NCI-H1694 treated with DMSO at 0.1 percent for 48 hours (cell line): Measurements from ENCODE around the gene PAPOLG.

Experiments used
- DNase-seq: peaks from one replicate; lab custom pipeline; 2025; lab: John Stamatoyannopoulos, UW

Gene PAPOLG

DNA sequence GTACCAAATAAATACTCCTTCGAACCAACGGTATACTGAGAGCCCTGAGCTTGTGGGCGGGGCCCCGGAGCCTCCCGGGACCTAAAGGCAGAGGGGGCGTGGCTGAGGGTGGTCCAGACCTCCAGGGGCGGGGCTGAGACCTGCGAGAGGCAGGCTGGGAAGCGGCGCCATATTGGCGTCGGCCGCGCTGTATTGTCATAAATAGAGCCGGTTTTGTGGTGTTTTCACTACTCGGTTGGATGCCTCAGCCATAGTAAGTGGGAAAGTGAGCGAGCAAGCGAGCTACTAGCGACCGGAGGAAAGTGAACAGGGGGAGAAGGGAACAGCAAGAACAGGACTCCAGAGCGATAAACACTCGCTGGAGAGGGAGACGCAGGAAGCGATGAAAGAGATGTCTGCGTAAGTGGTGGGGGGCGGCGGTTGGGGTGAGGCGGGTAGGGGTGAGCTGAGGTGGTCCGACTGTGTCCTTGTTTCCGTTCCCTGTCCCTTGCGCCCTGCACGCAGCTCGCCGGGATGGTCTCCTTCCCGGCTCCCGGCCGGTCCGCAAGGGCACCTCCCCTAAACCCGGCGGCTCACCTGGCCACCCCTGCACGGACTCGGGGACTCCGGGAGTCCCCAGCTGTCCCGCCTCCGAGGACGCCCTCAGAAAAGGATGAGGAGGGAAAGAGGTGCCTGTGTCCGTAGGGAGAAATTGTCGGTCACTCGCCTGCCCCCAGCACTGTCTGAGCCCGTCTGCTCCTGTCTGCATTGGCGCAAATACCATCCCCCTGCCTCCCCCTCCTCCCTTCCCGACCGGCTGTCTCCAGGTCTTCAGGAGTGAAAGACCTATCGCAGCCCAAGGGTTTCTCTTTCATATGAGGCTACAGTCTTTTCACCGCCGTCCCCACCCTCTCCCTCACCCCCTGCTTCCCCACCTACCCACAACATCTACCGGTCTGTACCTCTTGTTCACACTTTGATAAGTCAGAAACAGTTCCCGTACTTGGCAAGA is at the start of gene PAPOLG:
Gene PAPOLG, plus strand, starts transcription at position 172 of the 991 bp plus-strand sequence. Its CDS starts 211 bp downstream, at position 383.
- peak; percentile 92 for DNase-seq

DNA sequence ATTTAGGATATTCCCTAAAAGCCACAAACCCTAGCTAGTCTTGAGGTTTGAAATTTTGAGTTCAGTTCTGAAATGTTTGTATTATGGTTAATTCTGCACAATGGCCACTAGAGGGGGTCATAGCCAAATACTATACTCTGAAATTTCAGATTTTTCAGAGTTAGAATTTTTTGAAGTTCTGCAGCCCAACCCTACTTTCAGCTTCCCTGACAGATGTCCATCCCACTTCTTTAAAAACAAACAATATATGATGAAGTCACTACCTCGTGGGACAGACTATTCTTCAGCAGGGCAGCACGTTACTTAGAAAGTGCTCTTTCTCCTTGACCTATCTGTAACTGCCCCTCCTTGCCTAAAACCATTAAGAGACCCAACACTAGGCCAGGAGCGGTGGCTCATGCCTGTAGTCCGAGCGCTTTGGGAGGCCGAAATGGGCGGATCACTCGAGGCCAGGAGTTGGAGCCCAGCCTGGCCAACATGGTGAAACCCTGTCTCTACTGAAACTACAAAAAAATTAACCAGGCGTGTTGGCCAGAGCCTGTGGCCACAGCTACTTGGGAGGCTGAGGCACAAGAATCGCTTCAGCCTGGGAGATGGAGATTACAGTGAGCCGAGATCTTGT is 48.2 kb upstream of the PAPOLG start:
- peak; percentile 38 for DNase-seq

DNA sequence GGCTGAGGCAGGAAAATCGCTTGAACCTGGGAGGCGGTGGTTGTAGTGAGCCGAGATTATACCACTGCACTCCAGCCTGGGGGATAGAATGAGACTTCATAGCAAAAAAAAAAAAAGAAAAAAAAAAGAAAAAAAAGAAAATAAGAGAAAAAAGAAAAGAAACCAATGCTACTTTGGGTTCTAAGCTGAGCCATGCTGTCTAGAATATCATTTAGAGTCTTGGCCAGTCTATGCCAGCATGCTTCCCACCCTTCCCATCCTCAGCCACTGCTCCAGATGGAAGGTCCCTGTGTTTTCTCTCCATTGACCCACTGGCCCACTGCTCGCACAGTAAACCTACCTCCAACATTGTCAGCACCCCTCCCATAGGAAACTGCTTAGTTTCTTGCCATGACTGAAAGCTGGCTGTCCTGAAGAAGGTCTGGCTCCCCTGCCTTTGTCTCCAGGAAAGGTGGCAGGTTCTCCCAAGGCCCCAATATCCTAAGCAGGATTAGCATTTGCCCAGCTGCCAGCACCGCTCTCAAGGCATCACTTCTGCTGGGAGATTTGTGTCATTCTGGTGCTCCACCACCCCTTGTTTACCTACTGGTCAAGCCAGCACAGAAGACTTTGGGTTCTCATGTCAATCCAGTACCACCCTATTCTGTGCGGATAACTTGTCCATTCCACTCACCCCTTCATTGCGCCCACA is 47.3 kb upstream of the PAPOLG start:
- no peak for DNase-seq

DNA sequence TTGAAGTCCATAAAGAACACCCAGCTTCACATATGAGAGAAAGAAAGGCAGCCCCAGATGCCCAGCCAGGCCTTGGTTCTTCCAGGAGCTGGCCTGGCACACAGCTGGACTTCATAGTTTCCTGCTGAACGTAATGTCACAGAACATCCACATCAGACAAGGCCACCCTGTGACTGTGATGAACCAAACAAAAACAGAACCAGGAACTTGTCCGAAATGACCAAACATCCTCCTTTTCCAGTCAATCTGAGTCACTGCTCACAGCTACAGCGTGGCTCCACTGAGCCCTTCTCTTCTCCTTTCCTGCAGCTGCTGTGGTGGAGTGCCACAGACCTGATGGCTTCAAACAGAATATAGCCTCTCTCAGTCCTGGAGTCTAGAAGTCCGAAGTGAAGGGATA is 45.4 kb upstream of the PAPOLG start:
- DNase-seq: no peak

DNA sequence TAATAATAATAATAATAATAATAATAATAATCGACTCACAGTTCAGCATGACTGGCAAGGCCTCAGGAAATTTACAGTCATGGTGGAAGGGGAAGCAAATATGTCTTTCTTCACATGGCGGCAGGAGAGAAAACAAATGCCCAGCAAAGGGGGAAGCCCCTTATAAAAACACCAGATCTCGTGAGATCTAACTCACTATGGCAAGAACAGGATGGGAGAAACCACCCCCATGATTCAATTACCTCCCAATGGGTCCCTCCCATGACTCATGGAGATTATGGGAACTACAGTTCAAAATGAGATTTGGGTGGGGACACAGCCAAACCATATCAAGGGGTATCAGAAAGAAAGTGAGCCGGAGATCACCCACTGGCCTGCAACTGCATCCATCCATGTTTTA is 40.5 kb upstream of the PAPOLG start:
- no peak for DNase-seq

DNA sequence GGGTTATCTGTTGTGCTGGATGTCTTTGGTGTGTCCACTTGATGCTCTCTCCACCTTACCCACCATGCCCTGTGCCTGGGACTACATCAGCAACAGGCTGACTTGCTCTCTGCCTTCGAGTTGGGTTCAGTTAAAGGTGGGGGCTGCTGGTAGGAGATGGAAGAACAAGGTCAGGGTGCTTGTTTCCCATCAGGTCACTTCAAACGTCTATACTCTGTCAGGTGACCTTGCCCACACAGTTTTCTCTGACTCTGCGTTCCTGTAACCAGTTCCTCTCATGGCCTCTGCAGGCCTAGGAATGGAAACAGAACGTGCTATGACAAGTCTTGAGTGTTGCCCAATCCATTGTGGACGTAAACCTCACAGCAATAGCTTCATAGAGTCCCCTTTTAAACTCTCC is 38.4 kb upstream of the PAPOLG start:
- DNase-seq: no peak

DNA sequence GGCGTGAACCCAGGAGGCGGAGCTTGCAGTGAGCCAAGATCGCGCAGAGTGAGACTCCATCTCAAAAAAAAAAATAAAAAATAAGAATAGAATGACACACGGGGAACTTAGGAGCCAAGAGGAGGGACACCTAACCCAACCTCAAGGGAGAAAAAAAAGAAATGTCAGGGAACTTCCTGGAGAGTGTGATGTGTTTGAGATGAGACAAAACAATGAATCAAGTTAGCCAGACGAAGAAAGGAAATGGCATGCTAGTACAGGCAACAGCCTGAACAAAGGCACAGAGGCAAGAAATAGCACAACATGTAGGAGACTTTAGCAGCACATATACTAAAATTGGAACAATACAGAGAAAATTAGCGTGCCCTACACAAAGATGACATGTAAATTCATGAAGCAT is 36.7 kb upstream of the PAPOLG start:
- DNase-seq: no peak

DNA sequence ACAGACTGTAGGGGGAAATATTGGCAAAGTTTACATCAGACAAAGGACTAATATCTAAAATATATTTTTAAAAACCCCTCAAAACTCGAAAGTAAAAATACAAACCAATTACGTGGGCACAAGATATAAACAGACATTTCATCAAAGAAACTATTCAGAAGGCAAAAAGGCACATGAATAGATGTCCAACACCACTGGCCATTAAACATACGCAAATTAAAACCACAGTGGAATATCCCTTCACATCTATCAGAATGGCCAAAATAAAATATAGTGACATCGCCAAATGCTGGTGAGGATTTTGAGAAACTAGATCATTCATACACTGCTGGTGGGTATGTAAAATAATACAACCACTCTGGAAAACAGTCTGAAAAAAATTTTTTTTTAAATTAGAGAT is 30.6 kb upstream of the PAPOLG start:
- no peak for DNase-seq

DNA sequence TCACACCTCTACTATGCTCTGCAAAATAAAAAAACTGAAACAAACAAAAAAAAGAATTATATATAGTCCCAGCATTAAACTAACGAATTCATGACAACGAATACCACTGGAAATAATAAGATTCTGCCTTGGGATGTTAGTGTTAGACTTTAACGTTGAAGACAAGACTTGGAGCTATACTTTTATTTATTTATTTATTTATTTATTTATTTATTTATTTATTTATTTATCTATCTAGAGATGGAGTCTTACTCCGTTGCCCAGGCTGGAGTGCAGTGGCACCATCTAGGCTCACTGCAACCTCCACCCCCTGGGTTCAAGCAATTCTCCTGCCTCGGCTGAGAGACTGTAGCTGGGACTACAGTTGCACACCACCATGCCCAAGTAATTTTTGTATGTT is 27.2 kb upstream of the PAPOLG start:
- no peak for DNase-seq

DNA sequence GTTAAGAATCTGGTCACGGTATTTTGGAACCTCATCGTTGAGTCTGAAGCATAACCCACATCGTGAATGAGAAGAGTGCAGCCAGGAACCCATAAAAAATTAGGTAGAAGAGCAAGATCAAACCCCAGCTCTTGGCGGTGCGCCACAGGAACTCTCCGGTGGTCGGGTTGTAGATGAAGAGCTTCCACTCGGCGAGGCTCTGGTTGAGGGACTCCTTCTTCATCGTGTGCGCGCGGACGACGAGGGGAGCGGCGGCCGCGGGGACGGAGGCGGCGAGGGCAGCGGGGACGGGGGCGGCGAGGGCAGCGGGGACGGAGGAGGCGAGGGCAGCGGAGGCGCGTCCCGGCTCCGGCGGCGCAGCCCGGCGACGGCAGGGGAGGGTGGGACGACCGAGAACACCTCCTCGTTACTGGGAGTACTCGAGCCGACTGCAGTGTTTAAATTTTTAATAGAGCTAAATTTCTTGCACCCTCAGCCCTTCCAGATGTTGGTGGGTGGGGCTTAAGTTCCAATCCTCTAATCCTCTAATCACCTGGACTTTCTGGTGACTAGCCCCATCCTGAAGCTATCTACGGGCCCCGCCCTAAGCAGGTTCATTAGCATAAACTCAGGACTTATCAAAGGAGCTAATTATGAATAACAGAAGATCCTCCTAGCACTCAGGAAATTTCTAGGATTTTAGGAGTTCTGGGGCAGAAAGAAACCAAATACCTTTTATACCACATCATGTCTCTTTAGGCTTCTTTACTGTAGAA is 20.4 kb upstream of the PAPOLG start:
- DNase-seq: no peak

DNA sequence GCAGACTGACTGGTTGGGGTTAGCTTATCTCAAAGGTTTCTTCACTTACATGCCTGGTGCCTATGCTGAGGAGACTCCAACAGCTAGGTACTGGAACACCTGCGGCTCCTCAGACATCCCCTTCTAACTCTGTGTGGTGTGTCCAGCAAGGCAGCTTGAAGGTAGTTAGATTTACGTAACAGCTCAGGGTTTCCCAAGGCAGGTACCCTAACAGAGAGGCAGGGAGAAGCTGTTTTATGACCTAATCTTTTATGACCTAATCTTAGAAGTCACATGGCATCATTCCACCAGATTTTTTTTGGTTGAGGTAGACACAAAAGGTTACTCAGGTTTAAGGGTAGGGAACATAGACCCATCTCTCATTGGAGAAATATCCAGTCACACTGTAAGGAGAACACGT is 17.4 kb upstream of the PAPOLG start:
- no peak for DNase-seq

DNA sequence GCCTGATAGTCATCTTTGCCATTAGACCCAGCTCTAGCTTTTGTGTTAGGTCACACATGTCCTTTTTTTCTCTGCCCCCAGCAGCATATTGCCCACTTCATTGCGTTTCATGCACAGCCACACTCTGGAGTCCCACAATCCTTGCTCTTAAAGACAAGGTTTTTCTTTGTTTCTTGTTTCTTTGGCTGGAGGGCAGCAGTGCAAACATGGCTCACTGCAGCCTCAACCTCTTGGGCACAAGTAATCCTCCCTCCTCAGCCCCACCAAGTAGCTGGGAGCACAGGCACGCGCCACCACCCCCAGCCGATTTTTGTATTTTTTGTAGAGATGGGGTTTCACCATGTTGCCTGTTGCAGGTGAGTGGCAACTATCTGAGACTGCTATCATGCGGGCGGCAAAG is 16.9 kb upstream of the PAPOLG start:
- DNase-seq: no peak

DNA sequence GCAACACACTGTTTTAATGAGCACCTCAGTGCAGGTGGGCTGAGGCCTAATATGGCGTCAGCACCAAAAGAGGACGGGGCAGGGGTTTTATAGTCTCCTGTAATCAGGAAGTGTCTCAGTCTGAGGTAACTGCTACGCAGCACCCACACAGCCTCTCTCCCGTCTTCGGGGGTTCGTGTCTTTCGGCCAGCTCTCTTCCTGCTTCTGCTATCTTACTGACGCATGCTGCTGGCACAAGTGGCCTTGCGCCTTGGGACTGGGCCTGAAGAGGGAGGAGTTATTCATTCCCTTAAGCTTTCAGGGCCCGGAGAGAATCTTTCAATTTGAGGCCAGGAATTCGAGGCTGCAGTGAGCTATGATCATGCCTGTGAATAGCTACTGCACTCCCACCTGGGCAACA is 14.5 kb upstream of the PAPOLG start:
- DNase-seq: no peak

DNA sequence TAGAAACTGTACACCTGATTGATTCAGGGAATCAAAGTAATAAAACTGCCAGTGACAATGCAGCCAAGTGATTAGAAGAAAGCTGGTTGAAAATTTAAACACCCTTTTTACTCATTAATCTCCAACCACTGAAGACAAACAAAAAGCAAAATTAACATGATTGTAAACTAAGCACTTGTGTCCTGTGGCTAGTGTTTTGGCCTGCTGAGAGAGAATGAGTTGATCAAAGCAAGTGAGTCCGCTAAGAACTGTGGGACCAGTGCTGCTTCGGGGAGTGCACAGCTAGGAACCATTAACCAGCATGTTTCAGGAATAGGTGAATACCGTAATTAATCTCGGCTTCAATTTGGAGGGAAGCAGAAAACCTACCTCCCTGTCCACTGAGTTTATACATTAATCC is 13.6 kb upstream of the PAPOLG start:
- no peak for DNase-seq

DNA sequence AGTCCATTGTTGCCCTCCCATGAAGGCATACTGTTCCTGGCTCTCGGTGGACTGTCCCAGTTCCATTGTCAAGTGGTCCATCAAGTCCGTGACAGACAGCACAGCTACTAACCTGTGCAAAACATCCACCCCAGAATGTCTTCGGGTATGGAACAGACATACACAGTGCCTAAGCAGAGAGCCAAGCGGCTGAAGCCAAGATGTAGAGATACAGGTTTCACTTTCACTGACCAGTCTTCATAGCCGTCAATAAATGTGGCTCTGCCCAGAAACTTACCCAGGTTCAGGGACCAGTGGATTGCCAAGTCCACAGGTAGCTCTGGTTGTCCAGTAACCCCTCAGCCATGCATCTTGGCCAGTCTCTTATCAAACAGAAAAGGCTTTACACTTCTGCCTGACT is 10.7 kb upstream of the PAPOLG start:
- no peak for DNase-seq

DNA sequence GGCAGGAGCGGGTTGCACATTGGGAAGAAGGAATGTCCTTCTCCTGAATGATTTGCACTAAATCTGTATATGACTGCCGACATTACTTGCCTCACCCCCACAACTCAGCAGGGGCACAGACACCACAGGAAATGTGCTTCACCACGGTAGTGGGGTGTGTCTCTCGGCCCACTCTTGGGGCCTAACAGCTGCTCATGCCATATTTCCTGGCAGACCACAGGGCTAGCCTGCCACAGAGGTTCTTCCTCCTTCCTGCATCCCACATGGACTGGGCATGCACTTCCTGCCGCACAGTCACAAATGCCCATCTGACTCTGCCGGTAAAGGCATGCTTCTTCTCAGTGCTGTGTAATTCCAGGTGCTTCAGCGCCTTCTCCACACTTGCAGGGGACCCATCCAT is 10.3 kb upstream of the PAPOLG start:
- no peak for DNase-seq

DNA sequence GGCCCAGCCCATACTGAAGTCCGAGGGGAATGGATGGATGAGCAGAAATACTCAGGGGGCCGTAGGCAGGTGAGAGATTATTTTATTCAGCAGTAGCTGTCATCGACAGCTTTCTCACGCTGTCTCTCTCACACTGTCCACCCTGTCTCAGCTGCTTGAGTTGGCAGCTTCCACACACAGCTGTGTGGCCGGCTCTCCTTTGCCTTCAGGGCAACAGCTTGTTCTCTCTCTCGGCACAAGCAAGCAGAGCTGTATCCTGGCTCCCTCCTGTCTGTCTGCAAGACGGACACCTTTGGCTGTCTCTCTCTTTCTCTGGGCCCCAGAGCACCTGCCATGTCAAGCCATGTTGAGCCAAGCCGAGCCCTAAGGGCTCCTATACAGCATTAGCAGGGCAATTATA is 9.8 kb upstream of the PAPOLG start:
- DNase-seq: no peak

DNA sequence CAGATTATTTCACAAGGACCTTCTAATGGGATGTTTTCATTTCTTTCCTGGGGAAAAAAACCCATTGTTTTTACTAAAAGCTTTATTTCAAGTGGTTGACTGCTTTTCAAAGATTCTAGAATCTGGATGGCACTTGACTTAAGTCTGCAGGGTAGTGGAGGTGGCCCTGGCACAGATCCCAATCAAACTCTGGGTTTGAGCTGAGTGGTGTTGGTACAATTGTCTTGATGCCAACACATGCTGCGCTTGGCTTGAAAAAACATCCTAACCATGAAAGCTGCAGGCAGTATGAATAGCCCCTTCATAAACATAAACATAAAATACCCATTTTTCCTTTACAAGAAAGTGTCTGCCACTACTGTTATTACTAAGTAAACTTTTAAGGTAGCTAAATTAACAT is 3.6 kb downstream of the PAPOLG start:
- DNase-seq: no peak

DNA sequence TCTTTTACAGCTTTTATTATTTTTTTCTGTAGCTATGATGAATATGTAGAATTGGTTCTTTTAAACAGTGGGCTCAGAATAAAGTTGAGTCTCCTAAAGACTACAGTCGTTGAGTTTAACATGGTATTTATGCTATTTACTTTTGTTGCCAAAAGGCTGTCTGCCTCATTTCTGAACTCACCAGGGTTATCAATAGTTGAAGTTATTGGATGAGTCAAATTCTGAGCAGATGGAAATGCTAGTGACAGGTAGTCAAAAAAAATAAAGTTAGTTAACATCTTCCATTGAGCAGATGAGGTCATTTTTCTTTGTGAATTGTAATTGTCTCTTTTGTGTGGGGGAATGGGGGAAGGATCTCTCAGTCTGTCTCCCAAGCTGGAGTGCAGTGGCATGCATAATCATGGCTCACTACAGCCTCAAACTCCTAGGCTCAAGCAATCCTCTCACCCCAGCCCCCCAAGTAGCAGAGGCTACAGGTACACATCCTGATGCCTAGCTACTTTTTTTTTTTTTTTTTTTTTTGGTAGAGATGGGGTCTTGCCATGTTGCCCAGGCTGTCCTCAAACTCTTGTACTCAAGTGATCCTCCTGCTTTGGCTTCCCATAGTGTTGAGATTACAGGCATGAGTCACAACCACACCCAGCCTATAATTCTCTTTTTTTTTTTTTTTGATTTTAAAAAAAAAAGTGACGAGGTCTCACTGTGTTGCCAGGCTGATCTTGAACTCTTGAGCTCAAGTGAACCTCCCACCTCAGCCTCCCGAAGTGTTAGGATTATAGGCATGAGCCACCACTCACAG is 8.9 kb downstream of the PAPOLG start:
- DNase-seq: no peak

DNA sequence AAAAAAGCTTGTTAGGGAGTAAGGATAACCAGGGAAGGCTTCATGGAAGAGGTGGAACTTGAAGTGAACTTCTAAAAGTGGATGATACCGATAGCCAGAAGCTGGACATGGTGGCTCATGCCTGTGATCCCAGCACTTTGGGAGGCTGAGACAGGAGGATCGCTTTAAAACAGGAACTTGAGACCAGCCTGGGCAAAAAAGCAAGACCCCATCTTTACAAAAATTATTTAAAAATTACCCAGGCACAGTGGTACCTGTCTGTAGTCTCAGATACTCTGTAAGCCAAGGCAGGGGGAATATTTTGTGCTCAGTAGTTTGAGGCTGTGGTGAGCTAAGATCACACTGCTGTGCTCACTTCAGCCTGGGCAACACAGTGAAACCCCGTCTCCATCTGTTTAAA is 10.2 kb downstream of the PAPOLG start:
- no peak for DNase-seq

DNA sequence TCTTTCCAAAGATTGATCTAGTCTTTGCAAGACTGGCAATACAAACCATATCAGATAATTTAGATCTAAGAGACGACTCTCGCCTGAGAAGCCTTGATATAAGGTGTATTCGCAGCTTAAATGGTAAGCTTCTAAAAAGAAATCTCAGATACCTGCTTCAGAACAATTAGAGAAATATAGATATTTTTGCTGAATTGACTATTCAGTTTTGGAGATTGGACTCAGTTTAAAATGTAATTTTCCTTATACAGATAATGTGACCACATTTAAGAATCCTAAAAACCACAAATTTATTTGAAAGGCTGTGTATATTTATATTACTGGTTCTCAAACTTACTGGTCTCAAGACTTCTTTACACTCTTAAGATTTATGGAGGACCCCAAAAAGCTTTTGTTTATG is 15.4 kb downstream of the PAPOLG start:
- DNase-seq: no peak
